ENCODE measurements around the gene IFT172.

DNA sequence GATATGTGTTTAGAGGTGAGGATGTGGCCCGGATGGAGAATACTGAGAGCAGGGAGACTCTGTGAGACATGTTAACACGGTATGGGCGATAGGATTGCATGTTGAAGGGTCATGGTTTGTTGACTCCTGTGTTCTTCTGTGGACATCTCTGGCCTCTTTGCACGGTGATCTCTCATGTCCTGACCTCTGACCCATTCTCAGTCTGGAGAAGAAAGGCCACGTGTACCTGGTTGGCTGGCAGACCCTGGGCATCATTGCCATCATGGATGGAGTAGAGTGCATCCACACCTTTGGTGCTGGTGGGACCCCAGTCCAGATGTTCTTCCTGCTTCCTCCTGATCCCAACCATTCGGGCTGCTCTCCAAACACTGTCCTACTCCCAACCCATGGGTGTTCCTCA is 17.0 kb upstream of the IFT172 start:
- TF ChIP-seq, protein P1, sequence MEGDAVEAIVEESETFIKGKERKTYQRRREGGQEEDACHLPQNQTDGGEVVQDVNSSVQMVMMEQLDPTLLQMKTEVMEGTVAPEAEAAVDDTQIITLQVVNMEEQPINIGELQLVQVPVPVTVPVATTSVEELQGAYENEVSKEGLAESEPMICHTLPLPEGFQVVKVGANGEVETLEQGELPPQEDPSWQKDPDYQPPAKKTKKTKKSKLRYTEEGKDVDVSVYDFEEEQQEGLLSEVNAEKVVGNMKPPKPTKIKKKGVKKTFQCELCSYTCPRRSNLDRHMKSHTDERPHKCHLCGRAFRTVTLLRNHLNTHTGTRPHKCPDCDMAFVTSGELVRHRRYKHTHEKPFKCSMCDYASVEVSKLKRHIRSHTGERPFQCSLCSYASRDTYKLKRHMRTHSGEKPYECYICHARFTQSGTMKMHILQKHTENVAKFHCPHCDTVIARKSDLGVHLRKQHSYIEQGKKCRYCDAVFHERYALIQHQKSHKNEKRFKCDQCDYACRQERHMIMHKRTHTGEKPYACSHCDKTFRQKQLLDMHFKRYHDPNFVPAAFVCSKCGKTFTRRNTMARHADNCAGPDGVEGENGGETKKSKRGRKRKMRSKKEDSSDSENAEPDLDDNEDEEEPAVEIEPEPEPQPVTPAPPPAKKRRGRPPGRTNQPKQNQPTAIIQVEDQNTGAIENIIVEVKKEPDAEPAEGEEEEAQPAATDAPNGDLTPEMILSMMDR (IDR thresholded peaks at IDR 0.05; ENCODE audit: low read depth, low read length) = no peak
- TF ChIP-seq EZH2phosphoT487 (IDR thresholded peaks at IDR 0.05; ENCODE audit: low read depth) = no peak

All from OCI-LY3 (cell line).